OCI-LY3 (cell line): ENCODE data around the gene LPP.

Experiments used
- H2AFZ ChIP-seq: fragments of 200-600, 300-600 bp; shearing (Covaris generic); 2 replicates; pipeline ENCODE4 v1.6.0; 2014; ENCODE audit warnings: antibody characterized with exemption, low read depth, low read length
- H3K27ac ChIP-seq: fragments of 200-600, 300-600 bp; sonication (generic); 2 replicates; pipeline ENCODE4 v1.5.1; 2014; ENCODE audit warnings: mild to moderate bottlenecking, low read length, moderate library complexity, mixed read lengths
- H3K27me3 ChIP-seq: fragments of 200-600, 300-600 bp; sonication (generic); 2 replicates; pipeline ENCODE4 v1.6.1; 2014; ENCODE audit warnings: low read depth, low read length, mixed read lengths
- H3K36me3 ChIP-seq: fragments of 200-600, 300-600 bp; sonication (generic); replicated peaks from 2 replicates; pipeline ENCODE3; 2014; ENCODE audit warnings: low read depth, low read length, mixed read lengths
- H3K4me1 ChIP-seq: fragments of 300-600, 200-600 bp; sonication (generic); 2 replicates; pipeline ENCODE4 v1.6.1; 2014; ENCODE audit warnings: low read length, mixed read lengths
- H3K4me2 ChIP-seq: fragments of 200-600, 300-600 bp; sonication (generic); 2 replicates; pipeline ENCODE4 v1.6.1; 2014; ENCODE audit warnings: low read length, mixed read lengths
- H3K4me3 ChIP-seq: fragments of 300-600, 200-600 bp; sonication (generic); 2 replicates; pipeline ENCODE4 v1.5.1; 2014; ENCODE audit warnings: antibody characterized with exemption, mild to moderate bottlenecking, low read length, moderate library complexity
- H3K79me2 ChIP-seq: fragments of 300-600, 200-600 bp; shearing (Covaris generic); 2 replicates; pipeline ENCODE4 v1.6.1; 2014; ENCODE audit warnings: mild to moderate bottlenecking, low read length, mixed read lengths
- H3K9ac ChIP-seq: fragments of 300-600, 200-600 bp; shearing (Covaris generic); 2 replicates; pipeline ENCODE4 v1.6.0; 2014; ENCODE audit warnings: mild to moderate bottlenecking, low read length, moderate library complexity
- H3K9me3 ChIP-seq: fragments of 200-600, 300-600 bp; shearing (Covaris generic); 2 replicates; pipeline ENCODE4 v1.6.1; 2014; ENCODE audit warnings: low read length, mixed read lengths; ENCODE audit not compliant: insufficient read depth
- H4K20me1 ChIP-seq: fragments of 200-600, 300-600 bp; sonication (generic); 2 replicates; pipeline ENCODE4 v1.6.1; 2016; ENCODE audit warnings: low read length, mixed read lengths; ENCODE audit not compliant: insufficient read depth
- EZH2phosphoT487 ChIP-seq: fragments of 200-600 bp; shearing (Covaris generic); IDR thresholded peaks from 2 replicates; pipeline ENCODE4 v1.6.1; 2018; ENCODE audit warnings: antibody characterized with exemption, mixed run types, low read depth
- TF ChIP-seq, protein P1 (sequence below): fragments of 200-600, 300-600 bp; sonication (generic); IDR thresholded peaks from 2 replicates; pipeline ENCODE4 v1.5.1; 2014; ENCODE audit warnings: antibody characterized with exemption, low read length, low read depth

The LPP gene

DNA sequence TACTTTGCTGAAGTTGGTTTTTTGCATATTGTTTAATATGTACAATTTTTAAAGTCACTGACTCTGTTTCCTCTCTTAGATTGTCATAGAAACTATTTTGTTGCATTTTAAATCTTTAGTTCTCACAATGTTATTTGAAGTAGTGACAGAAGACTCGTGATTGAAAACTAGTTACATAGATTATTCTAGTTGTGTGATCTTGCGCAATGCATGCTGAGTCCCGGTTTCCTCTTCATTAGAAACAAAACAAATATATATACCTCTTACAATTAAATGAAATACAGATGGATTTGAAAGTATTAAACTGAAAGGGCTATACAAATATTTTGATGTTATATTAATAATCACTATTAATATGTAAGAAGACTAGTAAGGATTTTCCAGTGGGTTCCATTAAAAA is 333.0 kb downstream of the LPP start:
- TF ChIP-seq EZH2phosphoT487: no peak
- TF ChIP-seq, protein P1, sequence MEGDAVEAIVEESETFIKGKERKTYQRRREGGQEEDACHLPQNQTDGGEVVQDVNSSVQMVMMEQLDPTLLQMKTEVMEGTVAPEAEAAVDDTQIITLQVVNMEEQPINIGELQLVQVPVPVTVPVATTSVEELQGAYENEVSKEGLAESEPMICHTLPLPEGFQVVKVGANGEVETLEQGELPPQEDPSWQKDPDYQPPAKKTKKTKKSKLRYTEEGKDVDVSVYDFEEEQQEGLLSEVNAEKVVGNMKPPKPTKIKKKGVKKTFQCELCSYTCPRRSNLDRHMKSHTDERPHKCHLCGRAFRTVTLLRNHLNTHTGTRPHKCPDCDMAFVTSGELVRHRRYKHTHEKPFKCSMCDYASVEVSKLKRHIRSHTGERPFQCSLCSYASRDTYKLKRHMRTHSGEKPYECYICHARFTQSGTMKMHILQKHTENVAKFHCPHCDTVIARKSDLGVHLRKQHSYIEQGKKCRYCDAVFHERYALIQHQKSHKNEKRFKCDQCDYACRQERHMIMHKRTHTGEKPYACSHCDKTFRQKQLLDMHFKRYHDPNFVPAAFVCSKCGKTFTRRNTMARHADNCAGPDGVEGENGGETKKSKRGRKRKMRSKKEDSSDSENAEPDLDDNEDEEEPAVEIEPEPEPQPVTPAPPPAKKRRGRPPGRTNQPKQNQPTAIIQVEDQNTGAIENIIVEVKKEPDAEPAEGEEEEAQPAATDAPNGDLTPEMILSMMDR: no peak
- no peaks in the 10 kb centered on the region for H3K9me3 ChIP-seq
- H3K4me1 ChIP-seq: peaks cover 15% of the 10 kb centered on the region
- no peak overlapping the region for H3K27ac ChIP-seq
- H3K27me3 ChIP-seq: no peaks in the 10 kb centered on the region
- H3K36me3 ChIP-seq: peaks cover 7% of the 10 kb centered on the region
- H2AFZ ChIP-seq: no peak overlapping the region
- H4K20me1 ChIP-seq: no peaks in the 10 kb centered on the region
- no peaks in the 10 kb centered on the region for H3K79me2 ChIP-seq
- H3K9ac ChIP-seq: no peak overlapping the region
- no peak overlapping the region for H3K4me3 ChIP-seq
- no peak overlapping the region for H3K4me2 ChIP-seq

DNA sequence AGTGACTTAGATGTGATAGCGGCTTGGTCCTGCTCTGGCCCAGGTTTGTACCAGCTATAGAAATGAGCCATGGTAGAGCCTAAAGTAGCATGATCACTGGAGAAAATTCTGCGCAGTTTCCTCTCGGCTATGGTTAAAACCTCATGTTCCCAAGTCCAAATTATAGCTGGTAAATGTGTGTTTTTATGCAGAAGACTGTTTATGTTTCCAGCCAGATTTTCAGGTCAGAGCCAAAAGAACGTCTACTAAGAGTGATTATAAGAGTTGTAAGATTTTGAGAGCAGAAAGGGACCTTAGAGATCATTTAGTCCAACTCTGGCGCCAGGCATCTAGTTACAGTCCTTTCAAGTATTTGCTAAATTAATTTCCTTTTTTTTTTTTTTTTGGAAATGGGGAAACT is 333.7 kb downstream of the LPP start:
- H3K79me2 ChIP-seq: no peaks in the 10 kb centered on the region
- no peak overlapping the region for H2AFZ ChIP-seq
- H3K4me1 ChIP-seq: peaks cover 15% of the 10 kb centered on the region
- TF ChIP-seq EZH2phosphoT487: no peak
- TF ChIP-seq, protein P1: no peak
- no peaks in the 10 kb centered on the region for H4K20me1 ChIP-seq
- H3K27me3 ChIP-seq: no peaks in the 10 kb centered on the region
- H3K4me3 ChIP-seq: no peak overlapping the region
- H3K9me3 ChIP-seq: no peaks in the 10 kb centered on the region
- no peak overlapping the region for H3K4me2 ChIP-seq
- H3K9ac ChIP-seq: no peak overlapping the region
- peaks cover 7% of the 10 kb centered on the region for H3K36me3 ChIP-seq
- H3K27ac ChIP-seq: no peak overlapping the region

DNA sequence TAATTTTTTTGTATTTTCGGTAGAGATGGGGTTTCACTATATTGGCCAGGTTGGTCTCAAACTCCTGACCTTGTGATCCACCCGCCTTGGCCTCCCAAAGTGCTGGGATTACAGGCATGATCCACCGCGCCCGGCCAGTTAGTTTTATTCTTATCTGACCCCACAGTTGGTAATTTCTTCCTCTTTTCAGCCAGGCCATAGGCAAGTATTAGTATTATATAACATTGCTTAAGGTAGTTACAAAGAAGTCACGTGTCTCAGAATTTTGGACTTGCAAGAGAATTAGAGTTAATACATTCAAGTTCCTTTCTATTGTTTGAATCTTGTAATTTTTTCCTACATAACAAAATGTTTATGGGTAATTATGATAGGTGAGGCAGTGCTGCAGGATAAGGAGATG is 334.8 kb downstream of the LPP start:
- H3K9me3 ChIP-seq: no peaks in the 10 kb centered on the region
- H3K36me3 ChIP-seq: peaks cover 7% of the 10 kb centered on the region
- no peak overlapping the region for H2AFZ ChIP-seq
- H3K9ac ChIP-seq: no peak overlapping the region
- no peaks in the 10 kb centered on the region for H3K27me3 ChIP-seq
- H3K4me2 ChIP-seq: no peak overlapping the region
- H3K79me2 ChIP-seq: no peaks in the 10 kb centered on the region
- no peak overlapping the region for H3K4me3 ChIP-seq
- H4K20me1 ChIP-seq: no peaks in the 10 kb centered on the region
- H3K27ac ChIP-seq: no peak overlapping the region; the same call in 1 of the 2 replicates
- no peak for TF ChIP-seq EZH2phosphoT487
- TF ChIP-seq, protein P1: no peak
- peaks cover 15% of the 10 kb centered on the region for H3K4me1 ChIP-seq

DNA sequence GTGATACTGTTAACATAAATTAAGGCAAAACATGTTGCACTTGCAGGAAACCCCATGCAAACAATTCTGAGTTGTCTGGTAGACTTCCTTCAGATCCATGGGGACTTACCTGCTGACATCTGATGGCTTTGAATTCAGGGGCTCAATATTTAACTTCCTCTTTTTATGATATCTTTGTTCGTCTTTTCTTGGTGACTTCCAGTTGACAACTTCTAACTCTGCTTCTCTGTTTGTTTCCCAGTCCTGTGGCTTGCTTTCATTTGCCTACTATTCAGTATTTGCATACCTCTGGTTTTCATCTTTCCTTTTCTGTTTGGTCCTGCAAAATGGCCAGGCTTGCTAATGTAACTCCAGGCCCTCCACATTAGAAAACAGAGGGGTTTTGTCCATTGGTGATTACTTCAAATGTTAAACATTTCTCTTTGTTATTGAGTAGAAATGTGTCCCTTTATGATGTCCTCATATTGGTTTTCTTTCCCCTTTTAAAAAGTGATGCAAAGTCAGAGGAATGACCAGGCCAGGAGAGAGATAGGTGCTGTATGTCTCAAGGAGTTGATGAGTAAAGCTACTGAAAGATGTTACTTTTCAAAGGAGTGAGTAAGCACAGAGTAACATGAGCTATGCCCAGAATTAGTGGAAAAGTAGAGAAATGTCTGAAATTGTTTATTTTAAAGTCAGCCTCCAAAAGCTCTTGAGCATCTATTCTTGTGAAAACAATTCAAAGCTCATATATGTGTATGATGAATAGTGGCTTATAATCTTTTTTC is 335.9 kb downstream of the LPP start:
- Histone ChIP-seq H3K4me3 (no peak overlapping the region), H4K20me1 (no peaks in the 10 kb centered on the region), H3K4me1 (peaks cover 15% of the 10 kb centered on the region), H3K9ac (no peak overlapping the region), H3K36me3 (peaks cover 5% of the 10 kb centered on the region), H3K9me3 (no peaks in the 10 kb centered on the region), H3K27ac (peak overlapping the region; percentile 24), H3K4me2 (peak overlapping the region; percentile 21), H3K79me2 (no peaks in the 10 kb centered on the region), H3K27me3 (no peaks in the 10 kb centered on the region), H2AFZ (no peak overlapping the region)
- TF ChIP-seq EZH2phosphoT487: no peak
- TF ChIP-seq, protein P1: no peak
